OCI-LY7 (cell line): ENCODE results near the gene MNT. TPM values are rescaled to one million over a fixed set of nuclear protein-coding genes. Genes with fewer than 3 reads are reported as not detected.

Experiments
- BruUV-seq: library from RNA; stranded (reverse); fragments of 400-500 nt; replicated peaks from 2 replicates; lab custom pipeline; 2021; lab: Mats Ljungman, UMichigan
- CTCF ChIA-PET: fragments of 300-600 bp; sonication (Branson Sonifier 250); formaldehyde crosslinking; loops from one replicate; lab custom pipeline; 2022; ENCODE audit warnings: antibody characterized with exemption; ENCODE audit not compliant: unreplicated experiment; lab: Charles Lee
- POLR2A ChIA-PET: fragments of 300-600 bp; sonication (Branson Sonifier 250); formaldehyde crosslinking; loops from one replicate; lab custom pipeline; 2022; ENCODE audit warnings: antibody characterized with exemption; lab: Charles Lee
- DNase-seq: peaks from one replicate; pipeline ENCODE4 v3.0.0-alpha.2; 2015; ENCODE audit warnings: low spot score
- H2AFZ ChIP-seq: fragments of 200-600 bp; sonication (generic), shearing (Covaris generic); 2 replicates; pipeline ENCODE4 v1.6.1; 2014; ENCODE audit warnings: mild to moderate bottlenecking, antibody characterized with exemption, low read length, moderate library complexity
- H3K27ac ChIP-seq: fragments of 200-600 bp; sonication (generic); 2 replicates; pipeline ENCODE4 v1.5.1; 2014; ENCODE audit warnings: mixed run types, low read depth, mild to moderate bottlenecking, moderate library complexity, low read length, inconsistent platforms; ENCODE audit not compliant: poor library complexity, severe bottlenecking
- H3K36me3 ChIP-seq: fragments of 200-600 bp; sonication (generic); 2 replicates; pipeline ENCODE4 v1.6.1; 2014; ENCODE audit warnings: mild to moderate bottlenecking, antibody characterized with exemption, low read length, moderate library complexity, mixed read lengths; ENCODE audit not compliant: insufficient read depth
- H3K4me1 ChIP-seq: fragments of 200-600 bp; sonication (generic); 2 replicates; pipeline ENCODE4 v1.5.1; 2014; ENCODE audit warnings: mild to moderate bottlenecking, low read length; ENCODE audit not compliant: insufficient read depth, poor library complexity, severe bottlenecking
- H3K4me2 ChIP-seq: fragments of 200-600 bp; sonication (generic); 2 replicates; pipeline ENCODE4 v1.6.1; 2014; ENCODE audit warnings: mild to moderate bottlenecking, low read length
- H3K4me3 ChIP-seq: fragments of 200-600 bp; sonication (generic); 2 replicates; pipeline ENCODE4 v1.5.1; 2014; ENCODE audit warnings: mild to moderate bottlenecking, low read depth, low read length; ENCODE audit not compliant: poor library complexity, severe bottlenecking
- H3K79me2 ChIP-seq: fragments of 200-600 bp; sonication (generic); 2 replicates; pipeline ENCODE4 v1.6.1; 2016; ENCODE audit warnings: low read depth, mild to moderate bottlenecking, low read length, moderate library complexity, mixed read lengths; ENCODE audit not compliant: insufficient read depth
- H3K9me2 ChIP-seq: fragments of 200-600 bp; sonication (generic); 2 replicates; pipeline ENCODE4 v1.6.1; 2016; ENCODE audit warnings: mild to moderate bottlenecking, low read length, mixed read lengths; ENCODE audit not compliant: insufficient read depth
- H3K9me3 ChIP-seq: fragments of 200-600 bp; sonication (generic); 2 replicates; pipeline ENCODE4 v1.6.1; 2014; ENCODE audit warnings: mild to moderate bottlenecking, mixed run types, low read length, mixed read lengths
- H4K20me1 ChIP-seq: fragments of 200-600 bp; sonication (generic); 2 replicates; pipeline ENCODE4 v1.6.1; 2014; ENCODE audit warnings: mild to moderate bottlenecking, antibody characterized with exemption, low read length, moderate library complexity, mixed read lengths; ENCODE audit not compliant: insufficient read depth
- CTCF ChIP-seq: fragments of 200-600 bp; sonication (generic); conservative IDR thresholded peaks from 2 replicates; pipeline ENCODE4 v1.5.1; 2014; ENCODE audit warnings: mild to moderate bottlenecking, antibody characterized with exemption, low read length, moderate library complexity, mixed read lengths
- EZH2phosphoT487 ChIP-seq: fragments of 200-600 bp; sonication (generic); IDR thresholded peaks from 2 replicates; pipeline ENCODE4 v1.6.1; 2018; ENCODE audit warnings: low read depth, borderline replicate concordance, mild to moderate bottlenecking, mixed run types, antibody characterized with exemption, low read length, moderate library complexity, mixed read lengths
- intact Hi-C: fragments of 100-400 bp; cut with micrococcal nuclease; formaldehyde crosslinking; loops from one replicate; pipeline ENCODE4 v1.10.0; 2022; ENCODE audit not compliant: unreplicated experiment
- total RNA-seq, 2 experiments: library from RNA; depleted of rRNA in 1 of 2; stranded (reverse); fragments of >200 nt in 1 of 2; shearing (Covaris generic) in 1 of 2; gene quantifications; 2 replicates each; pipeline ENCODE4 v1.2.3, GENCODE V29; 2014 to 2022

MNT gene
- total RNA-seq, 2 experiments from 2014 or later, result 22.2 to 60.0 TPM

- Histone ChIP-seq H2AFZ (no peak overlapping the region), H3K4me3 (no peak overlapping the region), H3K36me3 (no peaks in the 10 kb centered on the region), H3K9me2 (no peaks in the 10 kb centered on the region), H4K20me1 (no peaks in the 10 kb centered on the region), H3K9me3 (no peaks in the 10 kb centered on the region), H3K79me2 (no peaks in the 10 kb centered on the region), H3K4me2 (no peak overlapping the region), H3K27ac (no peak overlapping the region), H3K4me1 (no peaks in the 10 kb centered on the region)
- TF ChIP-seq CTCF (no peak), EZH2phosphoT487 (no peak)
- ChIA-PET POLR2A (no interaction called here), CTCF (no interaction called here)
- intact Hi-C loops, result no loop called here
- no peak for DNase-seq
- BruUV-seq, result no TSS peak
These were observed 25.5 kb downstream of the MNT start for GRCh38 chr17:2375406-2375805.

- BruUV-seq, result no TSS peak
- H3K4me2 ChIP-seq, result no peak overlapping the region
- CTCF ChIA-PET, result no interaction called here
- H3K9me2 ChIP-seq, result no peaks in the 10 kb centered on the region
- intact Hi-C loops, result no loop called here
- no peak for DNase-seq
- no peak overlapping the region for H2AFZ ChIP-seq
- H3K27ac ChIP-seq, result no peak overlapping the region
- H3K4me3 ChIP-seq, result no peak overlapping the region
- no peaks in the 10 kb centered on the region for H3K36me3 ChIP-seq
- H3K9me3 ChIP-seq, result no peaks in the 10 kb centered on the region
- H4K20me1 ChIP-seq, result no peaks in the 10 kb centered on the region
- no peaks in the 10 kb centered on the region for H3K4me1 ChIP-seq
- POLR2A ChIA-PET, result no interaction called here
- H3K79me2 ChIP-seq, result no peaks in the 10 kb centered on the region
- TF ChIP-seq CTCF, result no peak
These were observed 26.1 kb downstream of the MNT start for GRCh38 chr17:2374549-2375285.

GRCh38 chr17:2373179-2373578 lies 27.7 kb downstream of the MNT start:
- ChIA-PET POLR2A (no interaction called here), CTCF (no interaction called here)
- intact Hi-C loops, result no loop called here

More at GRCh38 chr17:2373179-2373578, 27.7 kb downstream of the MNT start:
- BruUV-seq, result no TSS peak
- no peak overlapping the region for H3K4me2 ChIP-seq
- H3K9me2 ChIP-seq, result no peaks in the 10 kb centered on the region
- no peak for DNase-seq
- no peaks in the 10 kb centered on the region for H4K20me1 ChIP-seq
- H3K4me1 ChIP-seq, result no peaks in the 10 kb centered on the region
- no peak overlapping the region for H3K4me3 ChIP-seq
- no peak overlapping the region for H2AFZ ChIP-seq
- H3K79me2 ChIP-seq, result no peaks in the 10 kb centered on the region
- TF ChIP-seq EZH2phosphoT487 (no peak), CTCF (no peak)
- H3K27ac ChIP-seq, result no peak overlapping the region
- H3K9me3 ChIP-seq, result no peaks in the 10 kb centered on the region
- no peaks in the 10 kb centered on the region for H3K36me3 ChIP-seq
